Esophagus muscularis mucosa (tissue), 3 donors: Measurements from ENCODE around the gene FASTKD3.

Experiments used
- POLR2A ChIP-seq: fragments of 450-650 bp; IDR thresholded peaks from one replicate; pipeline ENCODE4 v1.6.1; 2017; ENCODE audit warnings: antibody characterized with exemption, moderate library complexity, mild to moderate bottlenecking, low read depth
- POLR2AphosphoS5 ChIP-seq, 2 donors: sonication (generic); formaldehyde crosslinking; IDR thresholded peaks; one replicate each; pipeline ENCODE4 v1.6.1; 2017; ENCODE audit warnings: antibody characterized with exemption in 2 of 2
- TF ChIP-seq, protein P1 (sequence below), 3 experiments: fragments of 200-600 bp in 2 of 3; fragments of 450-650 bp in 1 of 3; sonication (generic) in 2 of 3; IDR thresholded peaks; one replicate each; pipeline ENCODE4 v1.5.1; 2017 to 2019; ENCODE audit warnings: antibody characterized with exemption in 3 of 3, mild to moderate bottlenecking in 2 of 3, moderate library complexity in 1 of 3

GRCh38 chr5:7844901-7845300 is 23.9 kb downstream of the FASTKD3 start:
- no peak for TF ChIP-seq POLR2A
- TF ChIP-seq, protein P1, sequence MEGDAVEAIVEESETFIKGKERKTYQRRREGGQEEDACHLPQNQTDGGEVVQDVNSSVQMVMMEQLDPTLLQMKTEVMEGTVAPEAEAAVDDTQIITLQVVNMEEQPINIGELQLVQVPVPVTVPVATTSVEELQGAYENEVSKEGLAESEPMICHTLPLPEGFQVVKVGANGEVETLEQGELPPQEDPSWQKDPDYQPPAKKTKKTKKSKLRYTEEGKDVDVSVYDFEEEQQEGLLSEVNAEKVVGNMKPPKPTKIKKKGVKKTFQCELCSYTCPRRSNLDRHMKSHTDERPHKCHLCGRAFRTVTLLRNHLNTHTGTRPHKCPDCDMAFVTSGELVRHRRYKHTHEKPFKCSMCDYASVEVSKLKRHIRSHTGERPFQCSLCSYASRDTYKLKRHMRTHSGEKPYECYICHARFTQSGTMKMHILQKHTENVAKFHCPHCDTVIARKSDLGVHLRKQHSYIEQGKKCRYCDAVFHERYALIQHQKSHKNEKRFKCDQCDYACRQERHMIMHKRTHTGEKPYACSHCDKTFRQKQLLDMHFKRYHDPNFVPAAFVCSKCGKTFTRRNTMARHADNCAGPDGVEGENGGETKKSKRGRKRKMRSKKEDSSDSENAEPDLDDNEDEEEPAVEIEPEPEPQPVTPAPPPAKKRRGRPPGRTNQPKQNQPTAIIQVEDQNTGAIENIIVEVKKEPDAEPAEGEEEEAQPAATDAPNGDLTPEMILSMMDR (IDR thresholded peaks at IDR 0.05): no peak
- no peak for TF ChIP-seq POLR2AphosphoS5 (IDR thresholded peaks at IDR 0.05)
